OCI-LY1 (cell line): ENCODE data around the gene CTNND2.

Source experiments
- H2AFZ ChIP-seq: fragments of 200-600 bp; sonication (generic), shearing (Covaris generic); 2 replicates; pipeline ENCODE4 v1.6.0; 2014; ENCODE audit warnings: antibody characterized with exemption, mild to moderate bottlenecking, low read length
- H3F3A ChIP-seq: fragments of 200-600 bp; sonication (generic), shearing (Covaris generic); 2 replicates; pipeline ENCODE4 v1.6.0; 2014; ENCODE audit warnings: mild to moderate bottlenecking, antibody characterized with exemption, low read length, moderate library complexity; ENCODE audit not compliant: insufficient read depth
- H3K27ac ChIP-seq: fragments of 200-600 bp; sonication (generic); 2 replicates; pipeline ENCODE4 v1.5.1; 2014; ENCODE audit warnings: low read length, mixed run types, mild to moderate bottlenecking, low read depth; ENCODE audit not compliant: poor library complexity, severe bottlenecking
- H3K27me3 ChIP-seq: fragments of 200-600 bp; sonication (generic); 2 replicates; pipeline ENCODE4 v1.6.0; 2014; ENCODE audit warnings: antibody characterized with exemption, mild to moderate bottlenecking, low read length, moderate library complexity; ENCODE audit not compliant: insufficient read depth
- H3K36me3 ChIP-seq: fragments of 200-600 bp; sonication (generic); 2 replicates; pipeline ENCODE4 v1.6.1; 2014; ENCODE audit warnings: mild to moderate bottlenecking, antibody characterized with exemption, low read length, moderate library complexity, mixed read lengths; ENCODE audit not compliant: insufficient read depth
- H3K4me1 ChIP-seq: fragments of 200-600 bp; sonication (generic); 2 replicates; pipeline ENCODE4 v1.5.1; 2014; ENCODE audit warnings: mild to moderate bottlenecking, low read length, moderate library complexity; ENCODE audit not compliant: insufficient read depth, severe bottlenecking
- H3K4me2 ChIP-seq: fragments of 200-600 bp; sonication (generic), shearing (Covaris generic); 2 replicates; pipeline ENCODE4 v1.6.1; 2014; ENCODE audit warnings: low read length
- H3K4me3 ChIP-seq: fragments of 200-600 bp; sonication (generic); 2 replicates; pipeline ENCODE4 v1.5.1; 2014; ENCODE audit warnings: low read length, low read depth, mild to moderate bottlenecking, mixed read lengths; ENCODE audit not compliant: poor library complexity, severe bottlenecking
- H3K79me2 ChIP-seq: fragments of 200-600 bp; shearing (Covaris generic); 2 replicates; pipeline ENCODE4 v1.6.1; 2016; ENCODE audit warnings: mixed run types, low read length, mixed read lengths; ENCODE audit not compliant: insufficient read depth
- H3K9ac ChIP-seq: fragments of 200-600 bp; sonication (generic), shearing (Covaris generic); 2 replicates; pipeline ENCODE4 v1.6.1; 2014; ENCODE audit warnings: mild to moderate bottlenecking, low read length, mixed read lengths
- H3K9me2 ChIP-seq: fragments of 200-600 bp; sonication (generic), shearing (Covaris generic); 2 replicates; pipeline ENCODE4 v1.6.1; 2014; ENCODE audit warnings: low read depth, mild to moderate bottlenecking, low read length, mixed read lengths
- H3K9me3 ChIP-seq: fragments of 200-600 bp; shearing (Covaris generic); 2 replicates; pipeline ENCODE4 v1.6.1; 2014; ENCODE audit warnings: low read length, mixed read lengths
- H4K20me1 ChIP-seq: fragments of 200-600 bp; sonication (generic), shearing (Covaris generic); 2 replicates; pipeline ENCODE4 v1.6.0; 2016; ENCODE audit warnings: mild to moderate bottlenecking, low read length; ENCODE audit not compliant: insufficient read depth
- EZH2 ChIP-seq: fragments of 200-600 bp; sonication (generic), shearing (Covaris generic); IDR thresholded peaks from 2 replicates; pipeline ENCODE4 v1.8.0; 2017; ENCODE audit warnings: borderline replicate concordance, mixed run types, mild to moderate bottlenecking, antibody characterized with exemption, low read length, moderate library complexity, mixed read lengths
- TF ChIP-seq, protein P1 (sequence below): fragments of 200-600 bp; sonication (generic), shearing (Covaris generic); IDR thresholded peaks from 2 replicates; pipeline ENCODE4 v1.5.1; 2017; ENCODE audit warnings: mild to moderate bottlenecking, antibody characterized with exemption, low read length, moderate library complexity, mixed read lengths

CTNND2 gene

DNA sequence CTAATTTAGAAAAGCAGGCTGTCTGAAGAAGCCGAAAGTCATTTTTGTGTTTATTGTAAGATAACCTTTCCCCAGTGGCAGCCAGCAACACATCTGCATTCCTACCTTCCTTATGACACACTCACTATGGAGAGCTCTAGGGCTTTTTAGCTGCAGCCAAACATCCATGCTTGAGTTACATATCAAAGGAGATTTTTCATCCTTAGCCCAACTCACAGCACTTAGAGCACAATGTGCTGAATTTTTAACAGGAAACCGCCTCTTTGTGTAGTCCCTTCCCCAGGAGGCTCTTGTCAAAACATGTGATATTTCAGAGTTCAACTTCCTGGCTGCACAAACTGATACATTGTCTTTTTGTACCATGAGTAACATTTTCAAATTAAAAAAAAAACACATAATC is 379.2 kb downstream of the CTNND2 start:
- no peak for TF ChIP-seq EZH2
- TF ChIP-seq, protein P1, sequence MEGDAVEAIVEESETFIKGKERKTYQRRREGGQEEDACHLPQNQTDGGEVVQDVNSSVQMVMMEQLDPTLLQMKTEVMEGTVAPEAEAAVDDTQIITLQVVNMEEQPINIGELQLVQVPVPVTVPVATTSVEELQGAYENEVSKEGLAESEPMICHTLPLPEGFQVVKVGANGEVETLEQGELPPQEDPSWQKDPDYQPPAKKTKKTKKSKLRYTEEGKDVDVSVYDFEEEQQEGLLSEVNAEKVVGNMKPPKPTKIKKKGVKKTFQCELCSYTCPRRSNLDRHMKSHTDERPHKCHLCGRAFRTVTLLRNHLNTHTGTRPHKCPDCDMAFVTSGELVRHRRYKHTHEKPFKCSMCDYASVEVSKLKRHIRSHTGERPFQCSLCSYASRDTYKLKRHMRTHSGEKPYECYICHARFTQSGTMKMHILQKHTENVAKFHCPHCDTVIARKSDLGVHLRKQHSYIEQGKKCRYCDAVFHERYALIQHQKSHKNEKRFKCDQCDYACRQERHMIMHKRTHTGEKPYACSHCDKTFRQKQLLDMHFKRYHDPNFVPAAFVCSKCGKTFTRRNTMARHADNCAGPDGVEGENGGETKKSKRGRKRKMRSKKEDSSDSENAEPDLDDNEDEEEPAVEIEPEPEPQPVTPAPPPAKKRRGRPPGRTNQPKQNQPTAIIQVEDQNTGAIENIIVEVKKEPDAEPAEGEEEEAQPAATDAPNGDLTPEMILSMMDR, result no peak
- Histone ChIP-seq H3K36me3 (no peaks in the 10 kb centered on the region), H3K27ac (no peak overlapping the region), H3K9me3 (no peaks in the 10 kb centered on the region), H3K4me1 (no peaks in the 10 kb centered on the region), H3K4me2 (no peak overlapping the region), H3F3A (no peaks in the 10 kb centered on the region), H3K79me2 (no peaks in the 10 kb centered on the region), H3K9ac (no peak overlapping the region), H4K20me1 (no peaks in the 10 kb centered on the region), H3K27me3 (no peaks in the 10 kb centered on the region), H3K4me3 (no peak overlapping the region), H3K9me2 (no peaks in the 10 kb centered on the region), H2AFZ (no peak overlapping the region)

DNA sequence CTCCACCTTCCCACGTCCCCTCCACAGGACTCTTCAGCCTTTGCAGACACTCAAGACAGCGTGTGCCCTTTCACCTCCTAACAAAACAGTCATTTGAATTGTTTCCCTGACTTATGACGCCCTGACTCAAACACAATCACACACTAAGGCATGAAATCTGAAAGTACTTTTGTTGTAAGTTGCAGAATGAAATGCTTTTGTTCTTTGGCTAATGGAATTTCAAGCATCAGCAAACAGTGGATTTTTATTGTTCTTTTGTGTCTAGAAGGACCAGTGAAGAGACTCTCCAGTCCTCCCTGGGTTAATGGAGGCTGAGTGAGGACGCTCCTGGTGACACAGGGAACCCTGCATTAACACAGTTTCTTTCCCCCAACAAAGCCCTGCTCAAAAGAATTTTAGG is 380.1 kb downstream of the CTNND2 start:
- Histone ChIP-seq H3K4me1 (no peaks in the 10 kb centered on the region), H3K9me2 (no peaks in the 10 kb centered on the region), H3K4me3 (no peak overlapping the region), H3K9me3 (no peaks in the 10 kb centered on the region), H3K4me2 (no peak overlapping the region), H3K9ac (no peak overlapping the region), H4K20me1 (no peaks in the 10 kb centered on the region), H3K36me3 (no peaks in the 10 kb centered on the region), H3K27ac (no peak overlapping the region), H3F3A (no peaks in the 10 kb centered on the region), H3K27me3 (no peaks in the 10 kb centered on the region), H2AFZ (no peak overlapping the region), H3K79me2 (no peaks in the 10 kb centered on the region)
- TF ChIP-seq, protein P1, result no peak

DNA sequence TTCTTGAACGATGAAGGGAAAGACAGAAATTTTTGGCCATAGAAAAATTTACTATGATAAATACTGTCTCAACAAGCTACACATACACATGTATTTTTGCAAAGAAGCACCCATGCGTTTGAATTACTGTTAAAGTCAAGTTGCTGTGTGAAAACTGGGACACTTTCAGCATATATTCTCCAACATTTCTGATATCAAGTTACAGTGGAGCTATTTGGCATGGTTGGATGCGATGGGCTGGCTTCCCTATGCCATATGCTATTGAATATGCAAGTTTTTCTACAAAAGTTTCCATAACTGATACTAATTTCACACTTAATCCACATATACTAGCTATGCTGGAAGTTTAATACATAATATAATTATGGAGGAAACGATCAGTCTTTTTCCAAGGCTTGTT is 381.4 kb downstream of the CTNND2 start:
- Histone ChIP-seq H3K9me3 (no peaks in the 10 kb centered on the region), H3K27ac (no peak overlapping the region), H3F3A (no peaks in the 10 kb centered on the region), H4K20me1 (no peaks in the 10 kb centered on the region), H3K36me3 (no peaks in the 10 kb centered on the region), H3K9me2 (no peaks in the 10 kb centered on the region), H2AFZ (no peak overlapping the region), H3K27me3 (no peaks in the 10 kb centered on the region), H3K4me2 (no peak overlapping the region), H3K4me1 (no peaks in the 10 kb centered on the region), H3K79me2 (no peaks in the 10 kb centered on the region), H3K4me3 (no peak overlapping the region), H3K9ac (no peak overlapping the region)
- TF ChIP-seq, protein P1, result no peak
- no peak for TF ChIP-seq EZH2
